Measurements from ENCODE around the gene CSTPP1.
A peak's percentile ranks its signal among the peaks of the same experiment; 100 is the strongest.

The CSTPP1 gene

DNA sequence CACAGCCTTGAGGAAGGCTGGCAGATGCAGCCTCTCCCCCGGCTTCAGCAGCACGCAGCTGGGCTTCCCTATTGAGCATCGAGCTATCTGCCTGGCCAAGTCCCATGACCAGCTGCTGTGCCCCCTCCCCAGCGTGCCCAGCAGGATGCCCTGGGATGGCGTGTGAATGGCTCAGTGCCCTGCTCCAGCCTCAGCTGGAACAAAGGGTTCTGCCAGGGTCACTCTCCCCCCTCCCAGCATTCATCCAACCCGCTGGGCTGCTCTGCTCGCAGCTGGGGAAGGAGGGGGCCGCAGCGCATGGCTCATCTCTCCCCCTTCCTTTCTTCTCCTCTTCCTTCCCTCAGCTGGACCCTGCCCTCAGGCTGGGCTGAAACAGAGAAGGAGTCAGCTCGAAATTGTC lies 32.7 kb upstream of the CSTPP1 start:
- TF ChIP-seq POLR2AphosphoS5 (IDR thresholded peaks at IDR 0.05; ENCODE audit: low read depth, low read length): no peak
- no peak for TF ChIP-seq SIN3A (IDR thresholded peaks at IDR 0.05; ENCODE audit: borderline replicate concordance, insufficient read depth, low read length)
- TF ChIP-seq TAF1 (IDR thresholded peaks at IDR 0.05; ENCODE audit: borderline replicate concordance, insufficient read depth, low read length): no peak
- TF ChIP-seq, protein P1, sequence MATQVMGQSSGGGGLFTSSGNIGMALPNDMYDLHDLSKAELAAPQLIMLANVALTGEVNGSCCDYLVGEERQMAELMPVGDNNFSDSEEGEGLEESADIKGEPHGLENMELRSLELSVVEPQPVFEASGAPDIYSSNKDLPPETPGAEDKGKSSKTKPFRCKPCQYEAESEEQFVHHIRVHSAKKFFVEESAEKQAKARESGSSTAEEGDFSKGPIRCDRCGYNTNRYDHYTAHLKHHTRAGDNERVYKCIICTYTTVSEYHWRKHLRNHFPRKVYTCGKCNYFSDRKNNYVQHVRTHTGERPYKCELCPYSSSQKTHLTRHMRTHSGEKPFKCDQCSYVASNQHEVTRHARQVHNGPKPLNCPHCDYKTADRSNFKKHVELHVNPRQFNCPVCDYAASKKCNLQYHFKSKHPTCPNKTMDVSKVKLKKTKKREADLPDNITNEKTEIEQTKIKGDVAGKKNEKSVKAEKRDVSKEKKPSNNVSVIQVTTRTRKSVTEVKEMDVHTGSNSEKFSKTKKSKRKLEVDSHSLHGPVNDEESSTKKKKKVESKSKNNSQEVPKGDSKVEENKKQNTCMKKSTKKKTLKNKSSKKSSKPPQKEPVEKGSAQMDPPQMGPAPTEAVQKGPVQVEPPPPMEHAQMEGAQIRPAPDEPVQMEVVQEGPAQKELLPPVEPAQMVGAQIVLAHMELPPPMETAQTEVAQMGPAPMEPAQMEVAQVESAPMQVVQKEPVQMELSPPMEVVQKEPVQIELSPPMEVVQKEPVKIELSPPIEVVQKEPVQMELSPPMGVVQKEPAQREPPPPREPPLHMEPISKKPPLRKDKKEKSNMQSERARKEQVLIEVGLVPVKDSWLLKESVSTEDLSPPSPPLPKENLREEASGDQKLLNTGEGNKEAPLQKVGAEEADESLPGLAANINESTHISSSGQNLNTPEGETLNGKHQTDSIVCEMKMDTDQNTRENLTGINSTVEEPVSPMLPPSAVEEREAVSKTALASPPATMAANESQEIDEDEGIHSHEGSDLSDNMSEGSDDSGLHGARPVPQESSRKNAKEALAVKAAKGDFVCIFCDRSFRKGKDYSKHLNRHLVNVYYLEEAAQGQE (IDR thresholded peaks at IDR 0.05; ENCODE audit: insufficient read depth in 1 of 2, low read depth in 2 of 2, low read length in 2 of 2): no peak
- no peak for TF ChIP-seq FOXP2 (optimal IDR thresholded peaks at IDR 0.05; ENCODE audit: borderline replicate concordance, extremely low read depth, extremely low read length, insufficient read depth)

DNA sequence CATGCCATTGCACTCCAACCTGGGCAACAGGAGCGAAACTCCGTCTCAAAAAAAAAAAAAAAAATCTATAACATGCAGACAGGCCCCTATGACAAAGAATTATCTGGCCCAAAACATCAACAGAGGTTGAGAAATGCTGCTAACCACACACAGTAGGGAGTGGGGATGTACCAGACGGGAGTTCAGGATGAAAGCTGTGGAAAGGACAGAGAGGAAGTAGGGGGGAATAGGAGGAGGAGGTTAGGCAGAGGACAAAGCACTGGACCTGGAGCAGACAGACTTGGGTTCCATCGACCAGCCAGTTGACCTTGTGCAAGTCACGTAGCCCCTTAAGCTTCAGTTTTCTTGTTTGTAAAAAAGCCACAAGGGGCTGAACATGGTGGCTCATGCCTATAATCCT lies 30.8 kb upstream of the CSTPP1 start:
- TF ChIP-seq POLR2AphosphoS5 (IDR thresholded peaks at IDR 0.05; ENCODE audit: low read depth, low read length): no peak
- TF ChIP-seq, protein P1 (IDR thresholded peaks at IDR 0.05; ENCODE audit: insufficient read depth in 1 of 2, low read depth in 2 of 2, low read length in 2 of 2): no peak
- no peak for TF ChIP-seq TAF1 (IDR thresholded peaks at IDR 0.05; ENCODE audit: borderline replicate concordance, insufficient read depth, low read length)
- no peak for TF ChIP-seq FOXP2 (optimal IDR thresholded peaks at IDR 0.05; ENCODE audit: borderline replicate concordance, extremely low read depth, extremely low read length, insufficient read depth)
- TF ChIP-seq SIN3A (IDR thresholded peaks at IDR 0.05; ENCODE audit: borderline replicate concordance, insufficient read depth, low read length): no peak

DNA sequence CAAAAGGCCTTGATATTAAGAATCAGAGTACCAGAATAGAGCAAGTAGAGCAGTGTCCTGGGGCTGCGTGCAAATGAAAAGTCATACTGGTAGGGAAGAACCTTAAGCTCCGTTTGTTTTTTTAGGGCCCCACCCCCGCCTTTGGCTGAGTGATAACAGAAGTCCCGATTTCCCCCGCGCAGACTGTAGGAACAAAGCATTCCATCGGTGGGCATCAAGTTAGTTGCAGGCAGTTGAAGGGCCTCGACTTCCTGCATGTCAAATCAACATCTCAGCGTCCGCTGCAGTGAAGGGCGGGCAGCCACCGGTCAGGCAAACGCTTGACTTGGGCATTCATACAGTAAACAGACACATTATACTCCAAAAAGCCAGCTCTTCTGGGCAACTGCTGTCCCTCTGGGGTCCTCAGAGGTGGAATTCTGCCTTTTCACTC lies 29.9 kb upstream of the CSTPP1 start:
- peak; percentile 64 for TF ChIP-seq FOXP2 (optimal IDR thresholded peaks at IDR 0.05; ENCODE audit: borderline replicate concordance, extremely low read depth, extremely low read length, insufficient read depth)
- no peak for TF ChIP-seq SIN3A (IDR thresholded peaks at IDR 0.05; ENCODE audit: borderline replicate concordance, insufficient read depth, low read length)

DNA sequence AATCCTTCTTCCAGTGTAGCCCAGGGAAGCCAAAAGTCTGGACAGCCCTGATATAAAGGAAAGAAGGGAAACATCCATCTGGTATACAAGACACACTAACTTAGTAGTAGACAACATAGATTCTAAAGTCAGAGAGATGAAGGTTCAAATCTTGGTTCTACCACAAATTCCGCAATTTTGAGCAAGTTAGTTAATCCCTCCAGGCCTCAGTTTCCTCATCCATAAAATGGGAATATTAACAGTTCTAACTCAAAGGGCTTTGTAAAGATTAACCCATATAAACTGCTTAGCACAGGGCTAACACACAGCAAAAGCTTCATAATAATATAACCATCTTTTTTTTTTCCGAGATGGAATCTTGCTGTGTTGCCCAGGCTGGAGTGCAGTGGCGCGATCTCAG lies 29.0 kb upstream of the CSTPP1 start:
- TF ChIP-seq, protein P1 (IDR thresholded peaks at IDR 0.05; ENCODE audit: insufficient read depth in 1 of 2, low read depth in 2 of 2, low read length in 2 of 2): no peak
- TF ChIP-seq POLR2AphosphoS5 (IDR thresholded peaks at IDR 0.05; ENCODE audit: low read depth, low read length) (no peak), FOXP2 (optimal IDR thresholded peaks at IDR 0.05; ENCODE audit: borderline replicate concordance, extremely low read depth, extremely low read length, insufficient read depth) (no peak), TAF1 (IDR thresholded peaks at IDR 0.05; ENCODE audit: borderline replicate concordance, insufficient read depth, low read length) (no peak), SIN3A (IDR thresholded peaks at IDR 0.05; ENCODE audit: borderline replicate concordance, insufficient read depth, low read length) (no peak)

DNA sequence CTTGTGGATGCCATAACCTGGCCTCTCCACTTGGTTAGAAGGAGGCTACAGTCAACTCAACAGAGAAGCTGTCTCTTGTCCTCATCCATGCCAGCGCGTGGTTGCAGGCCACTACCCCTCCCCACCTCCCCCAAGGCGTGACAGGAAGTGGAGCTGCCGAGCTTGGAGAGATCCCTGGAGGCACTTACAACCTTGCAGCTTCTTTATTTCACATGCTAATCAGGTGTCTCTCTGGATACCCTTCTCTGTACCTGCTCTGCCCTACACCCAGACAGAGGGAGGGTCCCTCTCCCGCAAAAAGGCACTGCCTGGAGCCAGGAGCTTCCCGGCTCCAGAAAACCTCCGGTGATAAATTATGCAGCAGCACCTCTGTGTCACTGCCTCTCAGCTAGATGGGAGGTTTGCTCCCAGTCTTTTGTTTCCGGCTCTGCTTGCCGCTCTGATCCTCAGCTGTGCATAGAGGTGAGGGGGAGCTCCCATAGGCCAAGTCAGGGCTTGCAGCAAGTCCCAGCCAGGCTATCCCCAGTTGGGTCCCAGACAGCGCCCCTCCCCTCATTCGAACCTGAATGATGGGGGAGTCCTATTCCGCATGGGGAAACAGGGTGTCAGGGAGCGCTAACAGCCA lies 23.9 kb upstream of the CSTPP1 start:
- TF ChIP-seq SIN3A (IDR thresholded peaks at IDR 0.05; ENCODE audit: borderline replicate concordance, insufficient read depth, low read length) (no peak), POLR2AphosphoS5 (IDR thresholded peaks at IDR 0.05; ENCODE audit: low read depth, low read length) (no peak), FOXP2 (optimal IDR thresholded peaks at IDR 0.05; ENCODE audit: borderline replicate concordance, extremely low read depth, extremely low read length, insufficient read depth) (no peak), TAF1 (IDR thresholded peaks at IDR 0.05; ENCODE audit: borderline replicate concordance, insufficient read depth, low read length) (no peak)
- TF ChIP-seq, protein P1 (IDR thresholded peaks at IDR 0.05; ENCODE audit: insufficient read depth in 1 of 2, low read depth in 2 of 2, low read length in 2 of 2): no peak

All from PFSK-1 (cell line).